ENCODE results near the gene NRN1L.

Gene NRN1L

GRCh38 chr16:67885545-67885944 lies 860 bp downstream of the NRN1L start:
- no peak overlapping the region for H3K4me3 ChIP-seq (ENCODE audit: low read length)
- H3K4me2 ChIP-seq (ENCODE audit: low read length) = no peak overlapping the region
- peaks cover 55% of the 10 kb centered on the region for H3K36me3 ChIP-seq (ENCODE audit: insufficient read depth, low read length)
- H3K9me3 ChIP-seq (replicated peaks; ENCODE audit: low read length) = no peaks in the 10 kb centered on the region
- no peaks in the 10 kb centered on the region for H3K27me3 ChIP-seq (ENCODE audit: control insufficient read depth, insufficient read depth, low read length)
- peaks cover 18% of the 10 kb centered on the region for H3K4me1 ChIP-seq (ENCODE audit: control insufficient read depth, insufficient read depth, low read length)
- H3K9ac ChIP-seq (ENCODE audit: low read depth, low read length) = no peak overlapping the region

- no peak overlapping the region for H3K4me2 ChIP-seq (ENCODE audit: low read length)
- peaks cover 18% of the 10 kb centered on the region for H3K4me1 ChIP-seq (ENCODE audit: control insufficient read depth, insufficient read depth, low read length)
- no peaks in the 10 kb centered on the region for H3K9me3 ChIP-seq (replicated peaks; ENCODE audit: low read length)
- H3K36me3 ChIP-seq (ENCODE audit: insufficient read depth, low read length) = peaks cover 51% of the 10 kb centered on the region
- H3K9ac ChIP-seq (ENCODE audit: low read depth, low read length) = no peak overlapping the region
- H3K27me3 ChIP-seq (ENCODE audit: control insufficient read depth, insufficient read depth, low read length) = no peaks in the 10 kb centered on the region
- H3K4me3 ChIP-seq (ENCODE audit: low read length) = no peak overlapping the region
Measured at GRCh38 chr16:67885976-67886375, 1.3 kb downstream of the NRN1L start.

GRCh38 chr16:67886387-67886786 lies 1.7 kb downstream of the NRN1L start:
- peaks cover 47% of the 10 kb centered on the region for H3K36me3 ChIP-seq (ENCODE audit: insufficient read depth, low read length)
- no peaks in the 10 kb centered on the region for H3K9me3 ChIP-seq (replicated peaks; ENCODE audit: low read length)
- peaks cover 18% of the 10 kb centered on the region for H3K4me1 ChIP-seq (ENCODE audit: control insufficient read depth, insufficient read depth, low read length)
- no peaks in the 10 kb centered on the region for H3K27me3 ChIP-seq (ENCODE audit: control insufficient read depth, insufficient read depth, low read length)
- no peak overlapping the region for H3K4me3 ChIP-seq (ENCODE audit: low read length)
- H3K9ac ChIP-seq (ENCODE audit: low read depth, low read length) = no peak overlapping the region
- H3K4me2 ChIP-seq (ENCODE audit: low read length) = no peak overlapping the region

- no peak overlapping the region for H3K9ac ChIP-seq (ENCODE audit: low read depth, low read length)
- H3K27me3 ChIP-seq (ENCODE audit: control insufficient read depth, insufficient read depth, low read length) = no peaks in the 10 kb centered on the region
- peaks cover 27% of the 10 kb centered on the region for H3K36me3 ChIP-seq (ENCODE audit: insufficient read depth, low read length)
- no peaks in the 10 kb centered on the region for H3K9me3 ChIP-seq (replicated peaks; ENCODE audit: low read length)
- H3K4me1 ChIP-seq (ENCODE audit: control insufficient read depth, insufficient read depth, low read length) = peaks cover 12% of the 10 kb centered on the region
- H3K4me2 ChIP-seq (ENCODE audit: low read length) = no peak overlapping the region
- H3K4me3 ChIP-seq (ENCODE audit: low read length) = no peak overlapping the region
Measured at GRCh38 chr16:67888331-67888730, 3.6 kb downstream of the NRN1L start.

- H3K9me3 ChIP-seq (replicated peaks; ENCODE audit: low read length) = no peaks in the 10 kb centered on the region
- peak overlapping the region; percentile 66 for H3K9ac ChIP-seq (ENCODE audit: low read depth, low read length)
- peak overlapping the region; percentile 61 for H3K4me3 ChIP-seq (ENCODE audit: low read length)
- no peaks in the 10 kb centered on the region for H3K27me3 ChIP-seq (ENCODE audit: control insufficient read depth, insufficient read depth, low read length)
- no peaks in the 10 kb centered on the region for H3K36me3 ChIP-seq (ENCODE audit: insufficient read depth, low read length)
- H3K4me2 ChIP-seq (ENCODE audit: low read length) = peak overlapping the region; percentile 81
- peaks cover 12% of the 10 kb centered on the region for H3K4me1 ChIP-seq (ENCODE audit: control insufficient read depth, insufficient read depth, low read length)
Measured at GRCh38 chr16:67892375-67892774, 7.7 kb downstream of the NRN1L start.

- peak within 1 kb of the TSS; percentile 99 for H3K9ac ChIP-seq (ENCODE audit: low read depth, low read length)
Measured at GRCh38 chr16:67892899-67893742, 8.4 kb downstream of the NRN1L start, which contains the start of gene PSKH1. TSS of gene PSKH1 (plus strand) at chr16:67893254. CDS start at chr16:67908750, 15,496 bp downstream.

GRCh38 chr16:67893743-67894399 lies 9.2 kb downstream of the NRN1L start:
- Histone ChIP-seq H3K4me1 (ENCODE audit: control insufficient read depth, insufficient read depth, low read length) (peaks cover 12% of the 10 kb centered on the region), H3K36me3 (ENCODE audit: insufficient read depth, low read length) (no peaks in the 10 kb centered on the region), H3K9ac (ENCODE audit: low read depth, low read length) (peak overlapping the region; percentile 99), H3K4me2 (ENCODE audit: low read length) (peak overlapping the region; percentile 81), H3K9me3 (replicated peaks; ENCODE audit: low read length) (no peaks in the 10 kb centered on the region), H3K4me3 (ENCODE audit: low read length) (peak overlapping the region; percentile 96), H3K27me3 (ENCODE audit: control insufficient read depth, insufficient read depth, low read length) (no peaks in the 10 kb centered on the region)

More at GRCh38 chr16:67892899-67893742, 8.4 kb downstream of the NRN1L start, which contains the start of gene PSKH1:
- Histone ChIP-seq H3K9me3 (replicated peaks; ENCODE audit: low read length) (no peaks in the 10 kb centered on the region), H3K36me3 (ENCODE audit: insufficient read depth, low read length) (no peaks in the 10 kb centered on the region), H3K4me1 (ENCODE audit: control insufficient read depth, insufficient read depth, low read length) (peaks cover 12% of the 10 kb centered on the region), H3K27me3 (ENCODE audit: control insufficient read depth, insufficient read depth, low read length) (no peaks in the 10 kb centered on the region), H3K4me3 (ENCODE audit: low read length) (peak within 1 kb of the TSS; percentile 96), H3K4me2 (ENCODE audit: low read length) (peak within 1 kb of the TSS; percentile 81)

GRCh38 chr16:67897231-67897630 lies 12.5 kb downstream of the NRN1L start:
- no peaks in the 10 kb centered on the region for H3K9me3 ChIP-seq (replicated peaks; ENCODE audit: low read length)
- H3K4me1 ChIP-seq (ENCODE audit: control insufficient read depth, insufficient read depth, low read length) = peaks cover 12% of the 10 kb centered on the region
- H3K36me3 ChIP-seq (ENCODE audit: insufficient read depth, low read length) = no peaks in the 10 kb centered on the region
- H3K4me2 ChIP-seq (ENCODE audit: low read length) = no peak overlapping the region
- H3K27me3 ChIP-seq (ENCODE audit: control insufficient read depth, insufficient read depth, low read length) = no peaks in the 10 kb centered on the region
- no peak overlapping the region for H3K4me3 ChIP-seq (ENCODE audit: low read length)
- H3K9ac ChIP-seq (ENCODE audit: low read depth, low read length) = no peak overlapping the region

- Histone ChIP-seq H3K4me3 (ENCODE audit: low read length) (no peak overlapping the region), H3K9me3 (replicated peaks; ENCODE audit: low read length) (no peaks in the 10 kb centered on the region), H3K27me3 (ENCODE audit: control insufficient read depth, insufficient read depth, low read length) (no peaks in the 10 kb centered on the region), H3K4me1 (ENCODE audit: control insufficient read depth, insufficient read depth, low read length) (no peaks in the 10 kb centered on the region), H3K36me3 (ENCODE audit: insufficient read depth, low read length) (no peaks in the 10 kb centered on the region), H3K4me2 (ENCODE audit: low read length) (no peak overlapping the region), H3K9ac (ENCODE audit: low read depth, low read length) (no peak overlapping the region)
Measured at GRCh38 chr16:67901734-67902133, 17.0 kb downstream of the NRN1L start.

GRCh38 chr16:67902831-67903230 lies 18.1 kb downstream of the NRN1L start:
- no peaks in the 10 kb centered on the region for H3K4me1 ChIP-seq (ENCODE audit: control insufficient read depth, insufficient read depth, low read length)
- H3K4me3 ChIP-seq (ENCODE audit: low read length) = no peak overlapping the region
- H3K36me3 ChIP-seq (ENCODE audit: insufficient read depth, low read length) = no peaks in the 10 kb centered on the region
- H3K9ac ChIP-seq (ENCODE audit: low read depth, low read length) = no peak overlapping the region
- H3K27me3 ChIP-seq (ENCODE audit: control insufficient read depth, insufficient read depth, low read length) = no peaks in the 10 kb centered on the region
- no peak overlapping the region for H3K4me2 ChIP-seq (ENCODE audit: low read length)
- no peaks in the 10 kb centered on the region for H3K9me3 ChIP-seq (replicated peaks; ENCODE audit: low read length)

GRCh38 chr16:67907397-67908180 lies 22.9 kb downstream of the NRN1L start:
- Histone ChIP-seq H3K27me3 (ENCODE audit: control insufficient read depth, insufficient read depth, low read length) (no peaks in the 10 kb centered on the region), H3K4me1 (ENCODE audit: control insufficient read depth, insufficient read depth, low read length) (no peaks in the 10 kb centered on the region), H3K4me2 (ENCODE audit: low read length) (no peak overlapping the region), H3K9ac (ENCODE audit: low read depth, low read length) (no peak overlapping the region), H3K4me3 (ENCODE audit: low read length) (no peak overlapping the region), H3K9me3 (replicated peaks; ENCODE audit: low read length) (no peaks in the 10 kb centered on the region), H3K36me3 (ENCODE audit: insufficient read depth, low read length) (peaks cover 14% of the 10 kb centered on the region)

Measured in skeletal muscle satellite cell (primary cell).